Mucosa of descending colon (tissue), 3 donors: ENCODE measurements around the gene IQGAP2. TPM values are rescaled to one million over a fixed set of nuclear protein-coding genes. Genes with fewer than 3 reads are reported as not detected.

Experiments used
- ATAC-seq: fragments of 200-7000 bp; cut with Tn5 transposase; one replicate; pipeline ENCODE4 v1.9.1; 2020; ENCODE audit warnings: mild to moderate bottlenecking, moderate library complexity
- DNase-seq, 3 donors: peaks; one replicate each; pipeline ENCODE4 v3.0.0-alpha.2; 2020
- H3K36me3 ChIP-seq: fragments of 200-600 bp; one replicate; pipeline ENCODE4 v1.8.0; 2021; ENCODE audit warnings: low read depth, mild to moderate bottlenecking
- H3K4me1 ChIP-seq: fragments of 200-600 bp; one replicate; pipeline ENCODE4 v1.8.0; 2021; ENCODE audit warnings: low read depth, mild to moderate bottlenecking
- H3K4me3 ChIP-seq: fragments of 200-600 bp; one replicate; pipeline ENCODE4 v1.8.0; 2021; ENCODE audit warnings: mild to moderate bottlenecking
- H3K9me3 ChIP-seq: fragments of 200-600 bp; one replicate; pipeline ENCODE4 v1.8.0; 2021; ENCODE audit warnings: mild to moderate bottlenecking
- CTCF ChIP-seq: fragments of 200-600 bp; IDR thresholded peaks from one replicate; pipeline ENCODE4 v1.8.0; 2022; ENCODE audit warnings: antibody characterized with exemption, mild to moderate bottlenecking
- intact Hi-C, 2 donors: fragments of 100-400 bp; cut with DNase I in 1 of 2; cut with micrococcal nuclease in 1 of 2; formaldehyde crosslinking; loops; one replicate each; pipeline versions ENCODE4 v1.11.0 to v1.11.1; 2022; cut with DNase I, micrococcal nuclease
- total RNA-seq, 3 donors: library from RNA; stranded (reverse); fragmentation: NEBNext Ultra II Directional in 2 of 3; extraction: Animal tissue kit (Norgen Biotek cat#: 25700) in 2 of 3; gene quantifications; one replicate each; pipeline versions ENCODE4 v1.2.1 to v1.2.4, GENCODE V29; 2021 to 2023
- donor health status: DM: no; HTN: no; CAD: no; lungs with moderate emphysema.
- donor health status: DM: no; HTN: no; CAD: no.
- donor health status: DM: no; HTN: yes; CAD: no.

Gene IQGAP2
- total RNA-seq, 3 donors from 2014 or later: 59.7 to 159 (median 84.8) TPM

- no peaks in the 10 kb centered on the region for H3K4me1 ChIP-seq
- no peak for TF ChIP-seq CTCF
- DNase-seq: no peak
- no peaks in the 10 kb centered on the region for H3K9me3 ChIP-seq
- intact Hi-C loops: no loop called here
- no peak for ATAC-seq
- H3K4me3 ChIP-seq: no peak overlapping the region
- no peaks in the 10 kb centered on the region for H3K36me3 ChIP-seq
Observed at GRCh38 chr5:76592692-76593091, 189.6 kb downstream of the IQGAP2 start.

GRCh38 chr5:76594107-76594506 lies 191.0 kb downstream of the IQGAP2 start:
- TF ChIP-seq CTCF: no peak
- Histone ChIP-seq H3K4me1 (no peaks in the 10 kb centered on the region), H3K36me3 (no peaks in the 10 kb centered on the region), H3K9me3 (no peaks in the 10 kb centered on the region), H3K4me3 (no peak overlapping the region)
- intact Hi-C loops: no loop called here
- ATAC-seq (no peak), DNase-seq (no peak)

GRCh38 chr5:76595755-76596481 lies 192.8 kb downstream of the IQGAP2 start:
- TF ChIP-seq CTCF: no peak
- H3K36me3 ChIP-seq: no peaks in the 10 kb centered on the region
- DNase-seq: no peak
- ATAC-seq: no peak
- no peak overlapping the region for H3K4me3 ChIP-seq
- no peaks in the 10 kb centered on the region for H3K9me3 ChIP-seq
- H3K4me1 ChIP-seq: no peaks in the 10 kb centered on the region
- intact Hi-C loops: no loop called here

- H3K9me3 ChIP-seq: no peaks in the 10 kb centered on the region
- no peak overlapping the region for H3K4me3 ChIP-seq
- ATAC-seq (no peak), DNase-seq (no peak)
- intact Hi-C loops: no loop called here
- TF ChIP-seq CTCF: no peak
- H3K4me1 ChIP-seq: no peaks in the 10 kb centered on the region
- H3K36me3 ChIP-seq: no peaks in the 10 kb centered on the region
Observed at GRCh38 chr5:76598531-76598930, 195.4 kb downstream of the IQGAP2 start.

GRCh38 chr5:76600716-76601115 lies 197.6 kb downstream of the IQGAP2 start:
- no peaks in the 10 kb centered on the region for H3K36me3 ChIP-seq
- DNase-seq (no peak), ATAC-seq (no peak)
- H3K4me3 ChIP-seq: no peak overlapping the region
- H3K4me1 ChIP-seq: peaks cover 7% of the 10 kb centered on the region
- no peak for TF ChIP-seq CTCF
- H3K9me3 ChIP-seq: no peaks in the 10 kb centered on the region
- intact Hi-C loops: loop anchor here in 1 of 2 donors (5.0 kb wide), 1 partner anchor 172 kb away; no protein-coding TSS in a partner anchor
